Naive thymus-derived CD4-positive, alpha-beta T cell (primary cell): Measurements from ENCODE around the gene PSTPIP2. TPM values are rescaled to one million over a fixed set of nuclear protein-coding genes. Genes with fewer than 3 reads are reported as not detected.
A peak's percentile ranks its signal among the peaks of the same experiment; 100 is the strongest.
"Not testable (repeated sequence)": the region's sequence is repeated elsewhere in the genome, so short reads cannot be mapped to it uniquely, and the experiment has no call there.

Experiments used
- ATAC-seq: fragments of 150-1000 bp; cut with Tn5 transposase; 2 replicates; pipeline ENCODE4 v1.10.0; 2021; ENCODE audit warnings: mild to moderate bottlenecking, moderate library complexity
- CTCF ChIA-PET: fragments of 350-600 bp; sonication (Branson Sonifier 250); formaldehyde crosslinking; loops from one replicate; lab custom pipeline; 2021; ENCODE audit warnings: antibody characterized with exemption; lab: Charles Lee
- POLR2A ChIA-PET: fragments of 350-600 bp; sonication (Branson Sonifier 250); formaldehyde crosslinking; loops from one replicate; lab custom pipeline; 2021; ENCODE audit warnings: antibody characterized with exemption, inconsistent platforms; lab: Charles Lee
- DNase-seq, 9 donors: peaks; one replicate each; pipeline versions ENCODE4 v3.0.0 to v3.0.0-alpha.2; 2020 to 2022; ENCODE audit warnings: mixed read lengths in 1 of 9
- H3K27ac ChIP-seq: one replicate; pipeline ENCODE4 v1.7.0; 2013; ENCODE audit warnings: mild to moderate bottlenecking, low read depth, low read length, moderate library complexity
- H3K27me3 ChIP-seq, 2 donors: one replicate each; pipeline ENCODE4 v1.7.0; 2013; ENCODE audit warnings: low read length in 2 of 2, mild to moderate bottlenecking in 2 of 2, moderate library complexity in 2 of 2; ENCODE audit not compliant: control insufficient read depth in 2 of 2, insufficient read depth in 2 of 2
- H3K36me3 ChIP-seq, 3 experiments: 1 replicate in 2 of 3; 2 replicates in 1 of 3; pipeline ENCODE4 v1.7.0; 2013; ENCODE audit warnings: low read length in 3 of 3, mild to moderate bottlenecking in 3 of 3, moderate library complexity in 1 of 3; ENCODE audit not compliant: insufficient read depth in 3 of 3, control insufficient read depth in 2 of 3
- H3K4me1 ChIP-seq, 2 donors: one replicate each; pipeline ENCODE4 v1.7.0; 2013; ENCODE audit warnings: low read length in 2 of 2, mild to moderate bottlenecking in 2 of 2, moderate library complexity in 1 of 2; ENCODE audit not compliant: control insufficient read depth in 2 of 2, insufficient read depth in 2 of 2
- H3K4me3 ChIP-seq: 2 replicates; pipeline ENCODE4 v1.7.0; 2013; ENCODE audit warnings: mild to moderate bottlenecking, low read length
- H3K9me3 ChIP-seq, 3 experiments: 1 replicate in 2 of 3; 2 replicates in 1 of 3; pipeline ENCODE4 v1.7.0; 2013; ENCODE audit warnings: low read length in 3 of 3; ENCODE audit not compliant: control insufficient read depth in 2 of 3
- H3K27ac Mint-ChIP-seq, 9 donors: one replicate each; pipeline ENCODE4 v1.8.0; 2020 to 2022; ENCODE audit warnings: mixed read lengths in 9 of 9, mild to moderate bottlenecking in 8 of 9, moderate library complexity in 5 of 9, inconsistent platforms in 2 of 9
- H3K27me3 Mint-ChIP-seq, 5 donors: one replicate each; pipeline ENCODE4 v1.8.0; 2021 to 2022; ENCODE audit warnings: mixed read lengths in 5 of 5, mild to moderate bottlenecking in 1 of 5
- H3K36me3 Mint-ChIP-seq, 5 donors: one replicate each; pipeline ENCODE4 v1.8.0; 2020 to 2022; ENCODE audit warnings: mixed read lengths in 5 of 5, mild to moderate bottlenecking in 3 of 5, inconsistent platforms in 1 of 5
- H3K4me1 Mint-ChIP-seq, 7 donors: one replicate each; pipeline ENCODE4 v1.8.0; 2020 to 2022; ENCODE audit warnings: mixed read lengths in 7 of 7, mild to moderate bottlenecking in 3 of 7, inconsistent platforms in 1 of 7
- H3K4me3 Mint-ChIP-seq, 10 donors: one replicate each; pipeline ENCODE4 v1.8.0; 2020 to 2022; ENCODE audit warnings: mild to moderate bottlenecking in 10 of 10, mixed read lengths in 10 of 10, moderate library complexity in 6 of 10, inconsistent platforms in 2 of 10
- H3K9me3 Mint-ChIP-seq, 11 donors: one replicate each; pipeline ENCODE4 v1.8.0; 2020 to 2022; ENCODE audit warnings: mixed read lengths in 11 of 11, mild to moderate bottlenecking in 4 of 11, inconsistent platforms in 1 of 11, moderate library complexity in 1 of 11
- intact Hi-C, 2 donors: fragments of 100-400 bp; cut with micrococcal nuclease; formaldehyde crosslinking; loops; one replicate each; pipeline ENCODE4 v1.15.1; 2023
- polyA plus RNA-seq, 2 donors: library from polyadenylated mRNA; unstranded; fragments of 300-500 nt; fragmentation: Illumina TruSeq; gene quantifications; one replicate each; pipeline ENCODE4 v1.2.3, GENCODE V29; 2021
- total RNA-seq, 6 experiments: library from RNA in 5 of 6; stranded (reverse) in 5 of 6; gene quantifications; 1 replicate in 5 of 6; 2 replicates in 1 of 6; pipeline ENCODE4 v1.2.3 and lab custom pipeline; 2021 to 2026

PSTPIP2 gene
- total and polyA plus RNA-seq, 7 experiments from 2014 or later, result 11.1 to 24.6 (median 15.2) TPM

DNA sequence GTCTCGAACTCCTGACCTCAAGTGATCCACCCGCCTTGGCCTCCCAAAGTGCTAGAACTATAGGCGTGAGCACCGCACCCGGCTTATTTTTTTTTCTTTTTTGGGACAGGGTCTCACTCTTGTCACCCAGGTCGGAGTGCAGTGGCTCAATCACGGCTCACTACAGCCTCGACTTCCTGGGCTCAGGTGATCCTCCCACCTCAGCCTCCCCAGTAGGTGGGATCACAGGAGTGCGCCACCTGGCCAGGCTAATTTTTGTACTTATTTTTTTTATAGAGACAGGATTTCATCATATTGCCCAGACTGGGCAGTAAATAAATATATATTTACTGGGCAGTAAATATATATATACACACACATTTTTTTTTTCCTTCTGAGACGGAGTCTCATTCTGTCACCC is 23.5 kb upstream of the PSTPIP2 start:
- peaks cover 18 to 32% of the 10 kb centered on the region in 2 donors for H3K4me1 ChIP-seq
- Mint-ChIP-seq H3K36me3 (peaks cover 0 to 22% (median 19%) of the 10 kb centered on the region in 5 donors), H3K4me1 (peaks cover 25 to 59% (median 45%) of the 10 kb centered on the region in 7 donors)

DNA sequence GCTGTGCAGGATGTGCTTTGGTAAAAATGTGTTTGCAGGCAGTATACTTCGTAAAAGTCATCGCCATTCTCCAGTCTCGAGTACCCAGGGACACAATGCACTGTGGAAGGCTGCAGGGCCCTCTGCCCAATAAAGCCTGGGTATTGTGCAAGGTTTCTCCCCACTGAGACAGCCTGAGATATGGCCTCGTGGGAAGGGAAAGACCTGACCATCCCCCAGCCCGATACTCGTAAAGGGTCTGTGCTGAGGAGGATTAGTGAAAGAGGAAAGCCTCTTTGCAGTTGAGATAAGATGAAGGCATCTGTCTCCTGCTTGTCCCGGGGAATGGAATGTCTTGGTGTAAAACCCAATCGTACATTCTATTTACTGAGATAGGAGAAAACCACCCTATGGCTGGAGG is 16.4 kb upstream of the PSTPIP2 start:
- H3K9me3 ChIP-seq, H3K27me3 Mint-ChIP-seq, intact Hi-C loops, H3K4me3 Mint-ChIP-seq, H3K27me3 ChIP-seq, ATAC-seq, H3K4me1 ChIP-seq, H3K9me3 Mint-ChIP-seq, H3K4me3 ChIP-seq, DNase-seq, H3K27ac ChIP-seq, CTCF ChIA-PET: not testable (repeated sequence)
- H3K36me3 ChIP-seq, result peaks cover 39 to 89% (median 63%) of the 10 kb centered on the region in 3 experiments
- Mint-ChIP-seq H3K36me3 (peaks cover 13 to 71% (median 53%) of the 10 kb centered on the region in 5 donors), H3K4me1 (peaks cover 12 to 26% (median 19%) of the 10 kb centered on the region in 7 donors), H3K27ac (peak overlapping the region in 2 of 9 donors; percentile 9 to 31)
- POLR2A ChIA-PET, result interaction anchor here (1.1 kb wide), 1 partner anchor 10 kb away, joined by 4 read pairs; the partner anchor contains the start of gene ATP5F1A

More for the DNA sequence above, 23.5 kb upstream of the PSTPIP2 start:
- no peak overlapping the region for H3K4me3 ChIP-seq
- no peaks in the 10 kb centered on the region for H3K27me3 ChIP-seq
- ATAC-seq (no peak), DNase-seq (no peak)
- ChIA-PET POLR2A (no interaction called here), CTCF (no interaction called here)
- H3K4me3 Mint-ChIP-seq, result peak overlapping the region in 9 of 10 donors; percentile 25 to 96 (median 65)
- H3K9me3 ChIP-seq, result no peaks in the 10 kb centered on the region
- peaks cover 0 to 2% (median 0%) of the 10 kb centered on the region in 5 donors for H3K27me3 Mint-ChIP-seq
- no peak overlapping the region for H3K27ac ChIP-seq
- H3K27ac Mint-ChIP-seq, result peak overlapping the region in 2 of 9 donors; percentile 32 to 50
- peaks cover 0 to 3% (median 0%) of the 10 kb centered on the region in 11 donors for H3K9me3 Mint-ChIP-seq
- intact Hi-C loops, result loop anchor here in 1 of 2 donors (5.0 kb wide), 3 partner anchors 62 to 1837 kb away; partner anchors contain the start of gene SMAD2
- H3K36me3 ChIP-seq, result peaks cover 5 to 26% (median 13%) of the 10 kb centered on the region in 3 experiments

DNA sequence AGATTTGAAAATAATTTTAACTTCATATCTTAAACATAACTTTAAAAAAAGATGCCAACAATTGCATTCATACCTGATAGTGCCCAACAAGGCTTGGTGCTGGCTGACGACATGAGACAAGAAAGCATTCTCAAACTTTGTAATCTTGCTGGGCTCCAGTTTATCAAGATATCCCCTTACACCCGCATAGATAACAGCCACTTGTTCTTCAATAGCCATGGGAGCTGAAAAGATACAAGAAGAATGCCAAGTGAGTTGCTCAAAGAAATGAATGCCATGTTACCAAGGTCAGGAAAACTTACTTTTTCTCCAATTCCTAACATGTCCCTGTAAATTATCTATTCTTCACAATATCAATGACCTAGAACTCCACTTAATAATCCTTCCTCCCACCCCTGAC is 12.4 kb upstream of the PSTPIP2 start:
- ATAC-seq, result no peak
- ChIA-PET POLR2A (interaction anchor here (1.0 kb wide), 1 partner anchor 14 kb away, joined by 3 read pairs; the partner anchor contains the start of gene ATP5F1A), CTCF (interaction anchor here (1.5 kb wide), 1 partner anchor 11 kb away, joined by 3 read pairs; no protein-coding TSS in a partner anchor)

DNA sequence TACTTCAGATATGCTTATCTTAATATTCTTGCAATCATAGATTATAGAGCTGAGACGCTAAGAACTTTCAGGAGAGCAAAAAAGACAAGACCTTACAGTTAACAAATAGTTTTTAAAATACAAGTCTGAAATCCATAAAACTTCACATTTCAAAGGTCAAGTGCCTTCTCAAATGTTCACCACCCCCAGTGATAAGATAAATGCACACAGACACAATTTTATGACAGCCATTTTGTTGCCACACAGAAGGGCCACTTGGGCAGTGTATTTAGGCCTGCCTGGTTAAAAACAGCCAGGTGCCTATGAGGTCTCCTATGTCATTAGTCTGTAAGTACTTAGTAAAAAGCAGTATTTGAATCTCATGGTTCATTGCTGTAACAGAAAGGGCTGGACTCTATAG is 8.1 kb upstream of the PSTPIP2 start:
- Mint-ChIP-seq H3K36me3 (peaks cover 0 to 33% (median 19%) of the 10 kb centered on the region in 5 donors), H3K27ac (peak overlapping the region in 6 of 9 donors; percentile 11 to 76 (median 44)), H3K4me1 (no peaks in the 10 kb centered on the region), H3K4me3 (no peak overlapping the region), H3K9me3 (no peaks in the 10 kb centered on the region), H3K27me3 (no peaks in the 10 kb centered on the region)
- no peak for ATAC-seq
- no peaks in the 10 kb centered on the region for H3K4me1 ChIP-seq
- H3K27me3 ChIP-seq, result no peaks in the 10 kb centered on the region
- DNase-seq, result no peak
- ChIA-PET CTCF (interaction anchor here (0.9 to 1.5 kb wide), 2 partner anchors 8 to 156 kb away, joined by 4 to 5 read pairs; partner anchors contain the start of gene PSTPIP2), POLR2A (no interaction called here)
- intact Hi-C loops, result no loop called here
- H3K27ac ChIP-seq, result no peak overlapping the region
- no peaks in the 10 kb centered on the region for H3K9me3 ChIP-seq
- H3K36me3 ChIP-seq, result peaks cover 8 to 42% (median 16%) of the 10 kb centered on the region in 3 experiments
- H3K4me3 ChIP-seq, result no peak overlapping the region

More for the DNA sequence above, 12.4 kb upstream of the PSTPIP2 start:
- no peaks in the 10 kb centered on the region for H3K9me3 ChIP-seq
- H3K36me3 ChIP-seq, result peaks cover 24 to 85% (median 51%) of the 10 kb centered on the region in 3 experiments
- peak overlapping the region in 1 of 9 donors; percentile 41 for H3K27ac Mint-ChIP-seq
- peaks cover 8 to 67% (median 40%) of the 10 kb centered on the region in 5 donors for H3K36me3 Mint-ChIP-seq
- peak overlapping the region; percentile 27 for H3K27ac ChIP-seq
- no peak for DNase-seq
- H3K4me3 Mint-ChIP-seq, result no peak overlapping the region
- H3K27me3 ChIP-seq, result no peaks in the 10 kb centered on the region
- H3K4me1 ChIP-seq, result no peaks in the 10 kb centered on the region
- intact Hi-C loops, result no loop called here
- H3K4me1 Mint-ChIP-seq, result peaks cover 0 to 9% (median 0%) of the 10 kb centered on the region in 7 donors
- no peak overlapping the region for H3K4me3 ChIP-seq
- no peaks in the 10 kb centered on the region for H3K27me3 Mint-ChIP-seq
- peaks cover 0 to 2% (median 0%) of the 10 kb centered on the region in 11 donors for H3K9me3 Mint-ChIP-seq

DNA sequence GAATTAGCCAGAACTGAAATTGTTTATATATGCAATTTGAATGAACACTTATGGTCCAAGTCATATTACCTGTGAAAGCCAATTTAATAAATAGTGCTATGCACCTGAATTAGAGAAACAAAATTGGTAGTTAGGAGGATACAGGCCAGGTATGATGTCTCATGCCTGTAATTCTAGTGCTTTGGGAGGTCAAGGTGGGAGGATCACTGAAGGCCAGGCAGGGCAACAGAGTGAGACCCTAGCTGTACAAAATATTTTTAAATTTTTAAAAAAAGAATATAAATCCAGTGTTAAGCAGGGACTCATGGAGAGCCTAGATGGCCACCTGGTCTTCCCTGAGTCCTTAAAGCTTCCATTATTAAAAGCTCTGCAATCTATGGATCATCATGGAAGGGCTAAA is 7.3 kb upstream of the PSTPIP2 start:
- no peak for DNase-seq
- CTCF ChIA-PET, result interaction anchor here (0.9 to 1.5 kb wide), 2 partner anchors 8 to 155 kb away, joined by 4 to 5 read pairs; partner anchors contain the start of gene PSTPIP2

DNA sequence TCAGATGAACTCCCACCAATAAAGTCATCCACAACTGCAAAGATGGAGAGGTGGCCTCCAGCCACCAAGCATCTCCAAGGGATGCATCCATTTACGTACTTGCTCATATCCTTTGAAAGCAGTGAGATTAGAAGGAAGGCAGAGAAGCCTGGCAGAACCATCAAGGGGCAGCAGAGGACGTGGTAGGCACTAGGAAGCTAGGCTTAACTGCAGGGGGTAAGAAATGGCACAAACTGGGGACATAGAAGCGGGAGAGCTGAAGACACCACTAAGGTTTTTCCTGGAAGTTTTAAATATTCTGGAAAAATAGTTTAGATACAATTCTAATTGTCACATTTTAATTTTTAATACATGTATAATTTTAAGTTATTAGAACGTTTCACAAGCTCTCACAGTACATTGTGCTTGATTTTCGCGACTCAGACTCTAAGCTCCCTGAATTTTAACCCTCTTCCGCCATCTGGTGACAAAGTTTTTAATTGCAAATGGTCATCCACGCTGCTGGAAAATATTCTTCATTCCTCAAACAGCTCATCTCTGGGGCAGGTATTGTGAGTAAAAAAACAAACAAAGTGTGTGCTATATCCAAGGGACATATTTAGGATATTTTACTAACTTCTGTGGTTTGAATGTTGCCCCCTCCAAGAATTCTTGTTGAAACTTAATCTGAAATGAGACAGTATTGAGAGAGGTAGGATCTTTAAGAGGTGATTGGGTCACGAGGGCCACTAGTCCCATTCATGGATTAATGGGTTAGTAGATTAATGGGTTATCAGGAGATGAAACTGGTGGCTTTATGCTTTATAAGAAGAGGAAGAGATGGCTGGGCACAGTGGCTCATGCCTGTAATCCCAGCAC is 1.6 kb upstream of the PSTPIP2 start:
- H3K27ac Mint-ChIP-seq, result peak overlapping the region in 4 of 9 donors; percentile 19 to 77 (median 62)
- CTCF ChIA-PET, result interaction anchor here (0.6 to 2.7 kb wide), 36 partner anchors 10 to 1094 kb away, joined by 3 to 17 read pairs (median 4); partner anchors contain the start of gene ATP5F1A
- POLR2A ChIA-PET, result interaction anchor here (0.6 to 2.1 kb wide), 13 partner anchors 12 to 386 kb away, joined by 3 to 8 read pairs (median 4); no protein-coding TSS in a partner anchor
- peaks cover 23 to 41% (median 38%) of the 10 kb centered on the region in 7 donors for H3K4me1 Mint-ChIP-seq
- no peaks in the 10 kb centered on the region for H3K9me3 Mint-ChIP-seq
- peaks cover 13 to 25% of the 10 kb centered on the region in 2 donors for H3K4me1 ChIP-seq
- H3K4me3 Mint-ChIP-seq, result peak overlapping the region in 9 of 10 donors; percentile 57 to 90 (median 85)
- peaks cover 0 to 3% (median 0%) of the 10 kb centered on the region in 5 donors for H3K36me3 Mint-ChIP-seq
- H3K27me3 ChIP-seq, result no peaks in the 10 kb centered on the region
- no peak overlapping the region for H3K27ac ChIP-seq
- intact Hi-C loops, result loop anchor here (1.0 to 2.0 kb wide), 15 partner anchors 31 to 452 kb away; partner anchors contain the start of genes EPG5 (in 2 of the 2) and HAUS1 (in 1 of the 2)
- H3K9me3 ChIP-seq, result no peaks in the 10 kb centered on the region
- peak overlapping the region; percentile 23 for H3K4me3 ChIP-seq
- peak; percentile 61 for ATAC-seq
- peaks cover 0 to 4% (median 0%) of the 10 kb centered on the region in 3 experiments for H3K36me3 ChIP-seq
- H3K27me3 Mint-ChIP-seq, result no peaks in the 10 kb centered on the region
- DNase-seq, result peak in 8 of 9 donors; percentile 44 to 83 (median 72)

More for the DNA sequence above, 7.3 kb upstream of the PSTPIP2 start:
- Mint-ChIP-seq H3K4me1 (no peaks in the 10 kb centered on the region), H3K36me3 (peaks cover 0 to 27% (median 14%) of the 10 kb centered on the region in 5 donors), H3K4me3 (no peak overlapping the region), H3K9me3 (no peaks in the 10 kb centered on the region), H3K27me3 (no peaks in the 10 kb centered on the region), H3K27ac (peak overlapping the region in 1 of 9 donors; percentile 31)
- Histone ChIP-seq H3K36me3 (peaks cover 5 to 34% (median 16%) of the 10 kb centered on the region in 3 experiments), H3K27ac (no peak overlapping the region), H3K4me1 (no peaks in the 10 kb centered on the region), H3K9me3 (no peaks in the 10 kb centered on the region), H3K27me3 (no peaks in the 10 kb centered on the region), H3K4me3 (no peak overlapping the region)
- intact Hi-C loops, result no loop called here
- ATAC-seq, result no peak
- POLR2A ChIA-PET, result no interaction called here
